Stimulated activated CD8-positive, alpha-beta memory T cell treated with anti-CD3 and anti-CD28 coated beads, Interleukin-15, amount 100 ng/mL, for 48 hours (primary cell): Measurements from ENCODE around the gene KRT78.
"Not testable (repeated sequence)": the region's sequence is repeated elsewhere in the genome, so short reads cannot be mapped to it uniquely, and the experiment has no call there.

Experiments used
- DNase-seq, 2 donors: peaks; one replicate each; pipeline ENCODE4 v3.0.0-alpha.2; 2020; ENCODE audit warnings: low read depth in 2 of 2

KRT78 gene, protein sequence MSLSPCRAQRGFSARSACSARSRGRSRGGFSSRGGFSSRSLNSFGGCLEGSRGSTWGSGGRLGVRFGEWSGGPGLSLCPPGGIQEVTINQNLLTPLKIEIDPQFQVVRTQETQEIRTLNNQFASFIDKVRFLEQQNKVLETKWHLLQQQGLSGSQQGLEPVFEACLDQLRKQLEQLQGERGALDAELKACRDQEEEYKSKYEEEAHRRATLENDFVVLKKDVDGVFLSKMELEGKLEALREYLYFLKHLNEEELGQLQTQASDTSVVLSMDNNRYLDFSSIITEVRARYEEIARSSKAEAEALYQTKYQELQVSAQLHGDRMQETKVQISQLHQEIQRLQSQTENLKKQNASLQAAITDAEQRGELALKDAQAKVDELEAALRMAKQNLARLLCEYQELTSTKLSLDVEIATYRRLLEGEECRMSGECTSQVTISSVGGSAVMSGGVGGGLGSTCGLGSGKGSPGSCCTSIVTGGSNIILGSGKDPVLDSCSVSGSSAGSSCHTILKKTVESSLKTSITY

GRCh38 chr12:52848661-52849255 lies at the start of gene KRT78:
Gene KRT78, minus strand, starts transcription at chr12:52848994. Its CDS starts 64 bp downstream, at chr12:52848930.
- no peak for DNase-seq

GRCh38 chr12:52896190-52897100 lies 47.7 kb upstream of the KRT78 start:
- DNase-seq, result no peak

DNA sequence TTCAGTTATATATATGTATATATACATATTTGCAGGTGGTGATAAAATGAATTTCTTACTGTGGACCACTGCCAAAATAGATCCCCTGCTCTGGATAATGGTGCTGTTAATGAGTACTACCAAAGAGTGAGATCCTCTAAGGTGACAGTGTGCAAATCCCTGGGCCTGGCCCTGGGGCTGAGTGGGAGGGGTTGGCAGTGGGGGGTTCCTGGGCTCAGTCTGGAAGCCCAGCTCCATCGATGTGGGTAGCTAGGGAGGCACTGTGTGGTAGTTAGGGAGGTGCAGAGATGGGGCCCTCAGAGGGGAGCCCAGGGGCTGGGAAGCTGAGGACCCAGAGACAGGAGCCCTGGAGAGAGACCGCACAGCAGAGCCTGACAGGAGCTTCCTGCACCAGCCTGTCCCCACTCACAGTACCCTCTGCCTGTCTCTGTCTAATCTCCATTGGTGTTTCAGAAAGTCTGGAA lies 47.0 kb upstream of the KRT78 start:
- no peak for DNase-seq

GRCh38 chr12:52892974-52893373 lies 44.2 kb upstream of the KRT78 start:
- DNase-seq, result no peak

DNA sequence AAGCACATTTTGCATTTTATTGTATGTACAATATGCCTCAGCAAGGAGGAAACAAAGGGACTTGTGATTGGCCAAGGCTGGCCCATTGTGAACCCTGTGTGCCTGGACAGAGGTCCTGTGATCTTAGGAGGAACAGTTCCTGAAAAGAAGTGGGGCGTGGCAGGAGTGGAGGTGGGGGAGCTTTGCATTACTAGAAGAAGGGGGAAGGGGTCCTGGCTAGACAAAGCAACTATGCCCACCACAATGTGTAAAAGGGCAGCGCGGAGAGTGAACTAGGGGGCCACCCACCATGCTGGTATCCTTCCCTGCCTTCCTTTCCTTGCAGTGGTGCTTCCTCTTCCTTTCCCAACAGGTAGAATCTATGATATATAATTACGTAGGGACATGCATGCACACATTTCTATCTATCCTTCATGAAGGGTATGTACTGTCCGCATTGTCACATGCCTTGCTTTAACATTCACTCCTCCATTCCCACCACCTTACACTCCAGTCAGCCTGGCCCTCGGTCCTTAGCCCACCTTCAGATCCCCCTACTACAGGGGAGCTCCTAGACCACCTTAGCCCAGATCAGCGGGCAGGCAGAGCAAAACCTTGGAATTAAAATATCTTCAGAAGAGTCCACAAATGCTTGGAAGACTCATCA lies 43.5 kb upstream of the KRT78 start:
- DNase-seq, result no peak

GRCh38 chr12:52891044-52891443 lies 42.2 kb upstream of the KRT78 start:
- no peak for DNase-seq

DNA sequence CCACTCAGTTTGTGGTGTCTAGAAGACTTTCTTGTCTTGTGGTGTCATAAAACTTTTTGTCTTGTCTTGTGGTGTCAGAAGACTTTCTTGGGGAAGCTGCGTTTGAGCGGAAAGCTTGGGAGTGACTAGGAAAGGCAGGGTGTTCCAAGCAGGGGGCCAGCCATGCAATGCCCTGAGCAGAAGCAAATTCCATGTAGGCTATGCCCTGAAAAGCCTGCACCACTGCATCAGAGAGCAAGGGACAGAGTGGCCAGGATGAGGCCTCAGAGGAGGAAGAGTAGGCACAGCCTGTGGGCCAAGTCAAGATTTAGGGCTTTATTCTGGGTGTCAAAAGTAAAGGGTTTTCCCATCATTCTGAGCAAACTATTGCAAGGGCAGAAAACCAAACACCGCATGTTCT lies 41.6 kb upstream of the KRT78 start:
- DNase-seq, result no peak

DNA sequence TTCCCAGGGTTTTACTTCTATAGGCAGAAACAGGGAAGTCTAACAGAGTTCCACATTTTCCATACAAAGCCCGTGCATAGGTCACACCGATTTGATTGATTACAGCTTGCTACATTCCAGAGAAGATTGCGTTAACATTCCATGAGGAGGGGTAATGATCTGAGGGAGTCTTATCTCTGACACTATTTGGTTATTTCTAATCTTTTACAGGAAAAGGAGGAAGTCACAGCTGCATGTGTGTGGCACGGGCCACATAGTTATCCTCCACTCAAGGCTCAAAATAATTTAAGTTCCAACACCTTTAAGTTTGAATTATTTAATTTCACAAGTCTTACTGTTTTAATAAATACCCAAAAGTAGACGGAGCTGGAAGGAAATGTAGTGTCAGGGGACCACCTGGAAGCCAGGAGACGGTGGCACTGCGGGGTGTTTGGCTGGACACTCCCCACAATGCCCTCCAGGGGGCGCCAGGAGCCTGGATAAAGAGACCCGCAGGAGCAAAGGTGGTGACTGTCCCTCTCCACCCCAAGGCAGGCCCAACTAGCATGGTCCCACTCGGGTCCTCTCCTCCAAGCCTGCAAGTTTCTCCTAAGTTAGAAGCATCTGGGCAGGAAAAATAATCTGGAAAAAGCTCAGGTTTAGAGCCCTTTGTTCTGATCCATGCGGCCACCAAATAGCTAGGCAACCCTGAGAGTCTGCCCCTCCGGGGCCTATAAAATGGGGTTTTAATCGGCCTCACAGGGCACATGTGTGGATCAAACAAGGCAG lies 35.9 kb upstream of the KRT78 start:
- DNase-seq, result peak; percentile 55 to 62

DNA sequence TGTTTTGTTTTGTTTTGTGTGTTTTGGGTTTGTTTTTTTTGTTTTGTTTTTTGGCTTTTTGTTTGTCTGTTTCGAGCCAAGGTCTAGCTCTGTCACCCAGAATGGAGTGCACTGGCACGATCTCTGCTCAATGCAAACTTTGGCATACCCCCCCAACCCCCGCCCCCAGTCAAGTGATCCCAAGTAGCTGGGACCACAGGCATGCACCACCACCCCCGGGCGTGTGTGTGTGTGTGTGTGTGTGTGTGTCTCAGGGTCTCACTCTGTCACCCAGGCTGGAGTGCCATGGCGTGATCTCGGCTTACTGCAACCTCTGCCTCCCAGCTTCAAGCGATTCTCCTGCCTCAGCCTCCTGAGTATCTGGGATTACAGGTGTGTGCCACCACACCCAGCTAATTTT lies 31.7 kb upstream of the KRT78 start:
- DNase-seq, result not testable (repeated sequence)

DNA sequence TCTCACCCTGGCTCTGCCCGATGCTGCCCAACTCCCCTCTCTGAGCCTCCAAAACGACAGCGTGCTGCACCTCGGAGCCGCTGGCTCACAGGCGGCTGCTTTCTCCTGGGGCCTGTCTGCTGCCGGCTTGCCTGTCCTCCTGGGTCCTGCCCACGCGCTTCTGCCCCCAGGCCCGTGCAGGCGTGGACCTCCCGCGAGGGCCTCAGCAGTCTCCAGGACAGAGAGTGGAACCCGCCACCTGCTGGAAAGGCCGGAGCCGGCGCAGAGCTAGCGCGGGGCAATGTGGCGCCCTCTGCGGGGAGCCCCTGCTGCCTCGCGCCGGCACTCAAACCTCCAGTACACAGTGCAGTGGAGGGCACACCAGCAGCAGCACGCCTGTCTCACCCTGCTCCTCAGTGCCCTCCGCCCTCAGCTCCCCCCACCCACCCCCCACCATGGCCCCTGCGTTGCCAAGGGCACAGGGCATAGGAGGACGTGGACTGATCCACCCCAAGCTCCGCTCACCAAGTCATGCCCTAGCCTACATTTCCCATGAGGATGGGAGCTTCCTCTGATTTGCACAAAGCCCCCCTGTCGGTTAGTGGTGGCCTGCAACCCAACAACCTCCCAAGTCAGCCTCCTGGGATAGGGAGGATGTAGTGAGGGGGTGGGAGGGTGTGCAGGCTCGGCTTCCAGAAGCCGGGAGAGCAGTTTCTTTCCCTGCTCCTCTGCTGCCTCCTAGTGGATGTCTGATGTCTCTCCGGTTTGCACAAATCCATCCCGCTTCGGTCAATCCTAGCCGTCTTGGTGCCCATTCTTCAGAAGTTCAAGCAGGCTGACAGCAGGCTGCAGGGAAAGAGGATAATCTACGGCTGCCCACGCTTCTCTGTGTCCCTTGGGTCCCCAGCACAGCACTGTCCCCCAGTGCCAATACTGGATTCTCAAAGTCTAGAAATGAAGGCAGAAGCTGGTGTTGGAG lies 30.9 kb upstream of the KRT78 start:
- peak; percentile 50 to 62 for DNase-seq

DNA sequence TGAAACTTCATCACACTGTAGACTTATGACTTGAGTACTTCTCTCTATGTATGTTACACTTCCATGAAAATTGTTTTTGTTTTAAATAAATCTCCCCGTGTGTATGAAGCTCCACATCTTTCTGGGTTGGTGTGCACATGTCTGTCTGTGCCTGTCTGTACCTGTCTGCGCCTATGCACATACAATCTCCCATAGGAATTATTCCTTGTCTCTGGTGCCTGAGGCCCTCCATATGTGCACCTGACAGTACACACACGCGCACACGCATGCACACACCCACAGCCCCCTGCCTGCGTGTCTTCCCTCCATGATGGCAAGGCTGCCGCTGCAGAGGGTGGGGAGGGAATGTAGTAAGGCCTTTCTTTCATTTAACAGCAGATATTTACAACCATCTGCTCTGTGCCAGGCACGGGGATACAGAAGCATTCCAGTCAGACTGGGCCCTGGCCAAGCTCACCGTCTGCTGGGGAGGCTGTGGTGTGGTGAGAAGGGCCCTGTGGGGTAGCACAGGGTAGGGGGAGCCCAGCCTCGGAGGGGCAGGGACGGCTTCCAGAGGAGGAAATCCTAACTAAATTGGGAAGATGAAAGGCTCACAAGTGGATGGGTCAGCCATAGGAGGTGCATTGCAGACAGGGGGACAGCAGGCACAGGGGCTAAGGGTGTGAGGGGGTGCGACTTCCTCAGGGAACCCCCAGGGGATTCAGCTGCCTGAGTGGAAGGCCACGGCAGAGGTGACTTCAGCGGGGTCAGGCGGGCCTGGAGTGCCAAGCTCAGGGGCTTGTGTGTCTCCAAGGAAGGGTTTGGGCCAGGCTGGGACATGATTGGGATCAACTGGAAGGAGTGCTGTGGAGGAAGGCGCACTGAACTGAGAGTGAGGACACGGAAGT lies 30.0 kb upstream of the KRT78 start:
- DNase-seq, result no peak

GRCh38 chr12:52877242-52877641 lies 28.4 kb upstream of the KRT78 start:
- DNase-seq, result no peak

GRCh38 chr12:52876372-52876771 lies 27.6 kb upstream of the KRT78 start:
- DNase-seq, result no peak

- no peak for DNase-seq
Observed at GRCh38 chr12:52874573-52875435, 26.0 kb upstream of the KRT78 start.

- DNase-seq, result peak; percentile 35 to 54
Observed at GRCh38 chr12:52873832-52874572, 25.2 kb upstream of the KRT78 start.

DNA sequence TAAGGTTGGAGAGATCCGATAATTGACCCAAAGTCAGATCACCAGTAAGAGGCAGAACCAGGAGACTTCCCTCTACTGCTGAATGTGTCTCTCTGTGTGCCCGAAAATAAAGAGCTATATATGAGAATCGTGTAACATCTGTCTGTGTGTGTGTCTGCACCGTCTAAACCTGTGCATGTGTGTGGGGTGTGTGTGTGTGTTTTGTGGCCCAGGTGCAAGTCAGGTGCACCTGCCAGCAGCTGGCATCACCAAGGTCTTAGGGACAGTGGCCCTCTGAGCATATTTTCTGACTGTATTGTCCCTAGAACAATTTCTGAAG lies 24.7 kb upstream of the KRT78 start:
- DNase-seq, result no peak
